HG03159 (cell line): ENCODE data around the gene EYA4.

Experiments used
- ATAC-seq: cut with Tn5 transposase; IDR thresholded peaks from one replicate; pipeline ENCODE4 v1.9.1; 2021; ENCODE audit warnings: mild to moderate bottlenecking, moderate library complexity; ENCODE audit not compliant: unreplicated experiment

Gene EYA4

DNA sequence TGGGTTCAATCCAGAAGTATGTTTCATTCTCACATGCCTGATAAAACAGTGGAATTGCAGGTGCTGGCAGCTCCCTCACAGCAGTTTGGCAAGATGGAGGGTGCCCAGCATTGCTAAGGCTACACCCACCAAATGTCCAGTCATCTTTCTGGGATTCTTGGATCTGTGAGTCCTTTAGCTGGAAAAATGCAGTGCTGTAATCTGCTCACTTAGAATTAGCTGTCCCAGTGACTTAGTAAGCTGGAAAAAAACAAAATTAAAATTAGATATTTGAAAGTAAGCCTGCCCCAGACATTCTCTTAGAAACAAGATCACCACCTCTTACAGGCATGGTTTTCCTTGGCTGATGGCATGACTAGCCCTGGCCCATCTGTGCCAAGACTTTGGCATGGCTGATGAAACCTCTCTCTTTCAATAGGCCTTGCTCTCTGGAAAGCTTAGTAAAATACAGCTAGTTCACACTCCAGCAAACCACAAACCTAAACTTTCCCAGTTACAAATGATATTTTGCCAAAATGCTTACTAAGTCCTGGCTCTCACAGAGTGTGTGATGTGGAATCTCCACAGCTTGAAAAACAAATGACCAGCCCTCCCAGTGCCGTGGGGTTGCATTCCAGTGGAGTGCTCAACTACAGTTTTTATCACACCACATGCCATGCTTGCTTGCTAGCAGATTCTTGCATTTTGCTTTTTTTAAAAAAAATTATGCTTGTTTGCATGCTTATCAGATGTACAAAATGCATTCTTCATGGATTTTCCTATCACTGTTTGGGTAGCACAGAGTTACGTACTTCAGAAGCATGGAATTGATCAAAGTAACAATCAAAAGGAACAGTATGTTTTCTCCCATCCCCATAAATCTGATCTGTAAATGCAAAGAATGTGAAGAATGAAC lies 261.5 kb downstream of the EYA4 start:
- no peak for ATAC-seq

DNA sequence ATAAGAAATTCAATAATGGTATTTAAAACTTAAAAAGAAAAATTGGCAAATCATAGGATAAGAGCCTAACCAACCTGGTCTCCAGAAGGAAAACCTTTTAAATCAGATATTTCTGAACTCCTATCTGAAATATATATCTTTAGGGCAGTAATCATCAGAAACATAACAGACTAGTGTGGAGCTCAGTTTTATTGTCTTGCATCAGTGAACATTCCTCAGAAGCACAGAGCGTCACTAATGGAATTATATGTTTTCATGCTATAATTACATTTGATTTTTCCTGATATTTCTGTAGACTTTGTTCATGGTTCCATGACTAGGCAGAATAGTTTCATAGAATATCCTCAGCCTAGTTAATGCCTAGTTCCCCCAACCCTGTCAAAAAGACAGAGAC lies 262.2 kb downstream of the EYA4 start:
- ATAC-seq: no peak

DNA sequence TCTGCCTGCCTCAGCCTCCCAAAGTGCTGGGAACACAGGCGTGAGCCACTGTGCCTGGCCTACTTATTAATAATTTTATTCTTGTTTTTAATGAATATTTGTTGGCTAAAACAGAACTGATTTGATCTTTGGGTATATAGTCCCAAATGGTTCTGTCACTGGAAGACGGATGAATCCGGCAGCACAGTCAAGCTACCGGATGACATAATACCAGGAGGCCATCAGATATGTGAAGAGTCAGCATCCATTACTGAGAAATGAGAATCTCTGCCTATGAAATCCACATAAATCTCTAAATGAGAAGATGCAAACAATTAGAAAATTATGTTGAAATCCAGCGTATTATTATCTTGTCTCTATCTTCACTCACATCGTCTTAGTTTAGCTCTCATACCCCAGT lies 263.0 kb downstream of the EYA4 start:
- no peak for ATAC-seq

DNA sequence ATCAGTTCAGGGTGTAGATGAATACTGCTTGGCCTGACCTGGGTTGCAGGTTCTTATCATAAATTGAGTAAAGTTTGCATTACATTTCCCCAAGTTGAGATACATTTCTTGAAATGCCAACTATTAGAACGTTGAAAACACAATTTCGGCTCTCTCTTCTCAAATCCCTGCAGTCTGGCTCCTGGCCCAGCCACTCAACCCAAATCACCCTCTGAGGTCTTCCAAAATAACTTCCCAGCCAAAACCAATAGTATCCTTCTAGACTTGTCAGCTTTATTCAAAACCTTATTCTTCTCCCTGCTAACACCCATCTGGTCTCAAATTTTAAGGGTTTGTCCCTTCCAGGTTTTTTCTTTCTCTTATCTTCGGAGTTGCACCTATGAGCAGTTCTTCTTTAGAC lies 263.6 kb downstream of the EYA4 start:
- ATAC-seq: no peak

DNA sequence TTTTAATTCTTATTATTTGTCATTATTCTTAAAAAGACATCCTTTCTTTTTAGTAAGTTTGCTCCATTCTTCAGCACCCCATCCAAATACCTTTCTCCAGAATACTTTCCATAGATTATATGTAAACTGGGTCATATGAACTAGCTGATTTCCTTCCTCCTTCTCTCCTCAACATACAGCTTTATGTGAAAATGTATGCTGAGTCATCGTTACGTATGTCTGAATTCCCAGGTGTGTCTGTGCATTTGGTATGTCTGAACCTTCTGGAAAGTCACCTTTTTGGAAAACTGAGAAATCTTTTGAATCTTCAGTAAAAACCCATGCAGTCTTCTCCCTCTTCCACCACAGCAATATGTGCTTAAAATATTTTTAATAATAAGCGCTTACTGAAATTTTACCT lies 264.5 kb downstream of the EYA4 start:
- no peak for ATAC-seq

DNA sequence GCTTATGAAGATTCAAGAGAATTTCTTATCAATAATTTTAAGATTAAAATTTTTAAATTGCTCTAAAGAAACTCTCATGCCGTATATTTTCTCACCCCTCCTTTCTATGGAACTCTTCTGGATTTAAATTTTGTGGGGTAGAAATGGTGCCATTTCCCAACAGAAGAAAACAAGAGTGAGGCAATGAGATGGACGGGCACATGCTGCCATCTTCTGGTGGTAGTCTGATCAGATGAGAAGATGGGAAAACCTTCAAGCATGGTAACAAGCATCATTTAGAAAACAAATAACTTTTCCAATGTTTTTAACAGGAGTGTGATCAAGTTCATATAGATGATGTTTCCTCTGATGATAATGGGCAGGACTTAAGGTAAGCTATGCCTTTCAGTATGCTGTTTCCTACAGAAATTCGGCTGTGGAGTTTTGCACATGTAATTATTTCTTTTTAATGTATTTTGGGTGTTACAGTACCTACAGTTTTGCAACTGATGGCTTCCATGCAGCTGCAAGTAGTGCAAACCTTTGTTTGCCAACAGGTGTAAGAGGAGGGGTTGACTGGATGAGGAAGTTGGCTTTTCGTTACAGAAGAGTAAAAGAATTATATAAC lies 271.4 kb downstream of the EYA4 start:
- ATAC-seq: no peak

DNA sequence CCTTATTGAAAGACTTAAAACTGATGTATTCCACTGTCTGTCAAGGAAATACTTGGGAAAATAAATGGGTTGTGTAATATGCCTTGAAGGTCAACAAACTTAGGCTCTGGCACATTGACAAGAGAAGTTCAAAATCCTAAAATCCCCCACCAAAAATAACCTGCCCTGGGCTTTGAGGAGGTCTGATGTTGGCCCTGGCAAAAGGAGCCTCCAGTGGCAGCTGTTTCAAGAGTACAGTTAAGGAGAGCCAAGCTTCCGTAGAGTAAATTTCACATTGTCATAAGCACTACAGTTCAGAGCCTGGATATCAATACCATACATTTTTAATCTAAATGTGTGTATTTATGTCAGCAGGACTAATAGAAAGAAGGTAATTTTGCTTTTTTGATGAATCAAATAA lies 282.7 kb downstream of the EYA4 start:
- ATAC-seq: no peak

DNA sequence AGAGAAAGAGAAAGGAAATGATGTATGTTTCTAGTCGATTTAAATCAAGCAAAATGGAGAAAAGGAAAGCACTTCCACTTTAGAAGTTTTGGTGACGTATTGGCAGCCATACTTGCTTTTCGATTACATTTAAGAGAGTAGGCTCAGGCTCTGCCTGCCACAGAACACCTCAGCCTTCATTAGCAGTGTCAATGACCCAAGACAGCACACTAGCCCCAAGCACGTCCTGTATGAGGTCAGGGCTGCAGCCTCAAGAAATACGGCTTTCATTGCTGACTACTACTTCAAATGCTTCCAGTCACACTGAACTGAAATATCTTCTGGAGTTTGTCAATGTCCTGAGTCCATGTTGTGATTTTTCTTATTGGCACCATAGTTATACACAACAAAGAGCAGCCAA lies 285.3 kb downstream of the EYA4 start:
- no peak for ATAC-seq

DNA sequence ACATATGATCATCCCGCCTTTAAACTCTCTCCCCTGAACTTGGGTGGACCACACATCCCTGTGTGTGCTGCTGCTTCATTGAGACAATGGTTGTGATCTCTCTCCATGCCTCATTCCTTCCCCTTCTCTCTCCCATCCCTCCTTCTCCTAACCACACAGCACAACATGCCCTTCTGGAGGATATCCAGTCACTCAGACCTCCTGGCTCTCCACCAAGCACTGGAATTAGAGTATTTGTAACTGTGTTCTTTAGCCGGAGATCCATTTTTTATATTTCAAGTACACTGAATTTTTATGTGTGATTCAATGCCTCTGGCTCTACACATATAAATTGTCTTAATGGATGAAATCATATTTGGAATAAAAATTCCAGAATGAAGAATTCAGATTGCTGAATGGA lies 287.4 kb downstream of the EYA4 start:
- ATAC-seq: no peak

DNA sequence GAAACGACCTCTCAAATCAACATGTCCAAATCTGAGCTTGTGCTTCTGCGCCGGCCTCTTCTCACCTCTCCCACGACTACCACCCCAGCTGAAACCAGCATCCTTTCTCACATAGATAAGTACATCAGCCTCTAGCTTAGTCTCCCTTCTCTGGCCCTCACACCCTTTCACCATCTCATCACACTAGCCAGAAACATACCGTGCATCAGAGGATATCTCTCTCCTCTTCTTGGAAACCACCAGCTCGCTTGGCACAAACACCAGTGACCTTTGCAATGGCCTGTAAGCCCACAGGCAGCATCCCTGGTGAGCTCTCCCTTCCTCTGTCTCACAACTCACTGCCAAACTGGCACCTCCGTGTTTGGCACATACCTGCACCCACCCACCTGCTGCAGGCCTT lies 291.8 kb downstream of the EYA4 start:
- ATAC-seq: no peak

DNA sequence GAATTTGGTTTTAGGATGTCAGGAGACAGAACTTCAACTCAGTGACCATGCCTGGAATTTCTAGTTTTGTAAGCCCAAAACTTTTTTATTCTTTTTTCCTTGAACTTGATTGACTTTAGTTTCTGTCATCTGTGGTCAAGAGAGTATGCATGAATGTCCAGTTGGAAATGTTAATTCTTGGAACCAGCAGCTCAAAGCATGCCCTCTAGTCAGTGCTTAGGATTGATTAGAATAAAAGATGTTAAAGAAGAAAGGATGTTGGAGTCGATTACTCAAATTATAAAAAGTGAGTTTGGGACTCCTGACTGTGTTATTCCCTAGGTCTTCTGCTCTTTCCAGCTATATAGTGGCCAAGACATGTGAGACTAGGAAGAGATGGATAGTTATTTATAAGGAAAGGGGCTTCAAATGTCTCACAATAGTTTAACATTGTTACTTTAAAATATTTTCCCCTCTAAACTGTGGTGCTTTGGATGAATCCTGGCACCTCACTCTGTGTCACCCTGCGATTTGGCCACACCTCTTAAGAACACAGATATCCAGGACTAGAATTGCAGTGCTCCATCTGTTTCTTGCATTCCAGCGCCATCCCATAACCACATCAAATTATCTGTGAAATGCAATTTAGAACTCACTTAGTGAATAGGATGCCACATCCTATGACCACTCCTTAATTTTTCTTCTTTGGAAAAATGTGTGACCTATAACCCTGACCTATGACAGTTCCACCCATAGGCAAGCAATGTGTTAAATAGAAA lies 298.5 kb downstream of the EYA4 start:
- no peak for ATAC-seq

DNA sequence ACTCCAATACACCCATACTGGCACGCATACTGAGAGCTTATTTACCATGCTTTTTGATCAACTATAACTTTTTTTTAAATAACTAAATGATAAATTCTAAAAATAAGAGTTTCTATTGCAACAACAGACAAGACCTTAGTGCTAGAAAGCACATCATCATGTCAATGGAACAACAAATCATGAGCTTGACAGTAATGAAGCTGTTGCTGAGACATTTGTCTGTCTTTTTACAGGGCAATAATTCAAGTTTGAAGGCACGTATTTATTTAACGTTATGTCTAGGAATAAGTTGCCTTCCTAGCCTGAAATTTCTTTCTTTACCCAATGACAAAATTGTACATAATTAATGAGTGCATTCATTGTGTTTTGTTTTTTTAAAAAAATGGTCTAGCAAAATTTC lies 299.2 kb downstream of the EYA4 start:
- no peak for ATAC-seq

DNA sequence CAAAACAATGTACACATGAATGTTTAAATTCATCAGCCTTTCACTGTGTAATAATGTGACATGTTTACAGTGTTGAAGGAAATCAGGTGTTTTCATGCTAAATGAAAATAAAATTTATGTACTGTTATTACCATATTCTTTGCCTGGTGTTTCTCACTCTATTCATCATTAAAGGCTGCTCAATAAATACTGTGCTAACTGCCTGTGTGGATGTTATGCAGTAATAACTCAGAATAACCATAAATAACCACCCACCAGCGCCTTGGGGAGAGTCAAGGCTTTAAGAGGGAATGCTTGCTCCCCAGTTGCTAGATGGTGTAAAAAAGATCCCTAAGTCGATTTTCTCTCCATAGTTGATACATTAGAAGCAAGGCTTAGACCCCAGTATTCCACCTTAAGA lies 299.9 kb downstream of the EYA4 start:
- ATAC-seq: no peak

DNA sequence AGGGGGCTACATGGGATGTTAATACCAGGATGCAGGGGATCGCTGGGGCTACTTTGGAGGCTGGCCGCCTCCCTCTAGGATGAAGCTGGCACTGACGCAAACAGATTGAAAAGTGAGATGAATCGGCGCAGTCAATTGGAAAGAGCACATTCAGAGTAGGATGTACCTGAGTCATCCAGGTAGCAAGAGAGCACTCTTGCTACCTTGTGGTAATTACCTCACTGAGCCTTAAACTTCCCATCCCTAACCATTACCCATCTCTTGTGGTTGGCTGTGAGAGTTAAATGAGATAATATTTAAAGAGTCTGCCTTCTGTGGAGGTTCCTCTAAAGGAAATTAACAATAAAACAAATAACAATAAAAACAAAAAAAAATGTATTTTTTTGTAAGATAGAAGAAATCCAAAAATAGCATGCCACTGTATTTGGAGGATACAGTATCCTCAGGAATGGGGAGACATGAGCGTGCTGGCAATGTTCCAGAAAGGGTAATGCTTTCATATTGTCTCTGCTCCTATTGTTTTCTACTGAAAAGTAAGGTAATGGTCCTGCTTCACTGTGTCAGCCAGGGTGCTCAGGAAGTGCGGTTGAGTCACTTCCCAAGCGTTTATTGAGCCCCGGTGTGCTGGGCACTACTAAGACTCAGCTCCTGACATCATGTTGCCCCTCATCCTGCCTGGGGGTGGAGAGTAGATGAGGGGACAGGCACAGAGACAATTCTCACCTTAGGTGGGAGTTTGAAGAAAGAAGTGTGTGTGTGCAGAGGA lies 301.1 kb downstream of the EYA4 start:
- ATAC-seq: no peak

DNA sequence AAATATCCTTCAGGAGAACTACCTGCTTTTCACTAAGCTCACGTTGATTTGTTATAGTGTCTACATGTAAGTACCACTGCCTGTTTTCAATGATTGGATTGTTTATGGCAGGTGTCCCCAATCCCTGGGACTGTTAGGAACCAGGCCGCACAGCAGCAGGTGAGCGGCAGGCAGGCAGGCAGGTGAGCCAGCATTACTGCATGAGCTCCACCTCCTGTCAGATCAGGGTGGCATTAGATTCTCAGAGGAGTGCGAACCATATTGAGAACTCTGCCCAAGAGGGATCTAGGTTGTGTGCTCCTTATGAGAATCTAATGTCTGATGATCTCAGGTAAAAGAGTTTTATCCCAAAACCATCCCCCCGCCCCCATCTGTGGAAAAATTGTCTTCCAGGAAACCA lies 303.3 kb downstream of the EYA4 start:
- ATAC-seq: no peak

DNA sequence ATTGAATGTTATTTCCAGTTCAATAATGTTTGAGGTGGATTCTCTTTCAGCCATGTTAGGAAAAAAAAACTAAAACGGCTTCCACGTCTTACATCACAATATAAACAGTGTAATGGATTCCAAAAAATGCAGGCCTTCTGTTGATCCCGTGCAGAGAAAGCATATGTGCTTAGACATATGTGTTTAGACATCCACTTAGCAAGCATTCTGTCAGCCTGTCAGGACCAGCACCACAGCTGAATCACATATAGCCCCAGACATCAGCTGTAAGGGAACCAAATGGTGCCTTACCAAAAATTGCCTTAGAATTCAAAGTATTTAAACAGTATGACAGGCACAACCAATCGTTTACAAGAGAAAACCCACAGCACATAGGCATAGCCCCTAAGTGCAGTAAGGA lies 304.9 kb downstream of the EYA4 start:
- ATAC-seq: no peak

DNA sequence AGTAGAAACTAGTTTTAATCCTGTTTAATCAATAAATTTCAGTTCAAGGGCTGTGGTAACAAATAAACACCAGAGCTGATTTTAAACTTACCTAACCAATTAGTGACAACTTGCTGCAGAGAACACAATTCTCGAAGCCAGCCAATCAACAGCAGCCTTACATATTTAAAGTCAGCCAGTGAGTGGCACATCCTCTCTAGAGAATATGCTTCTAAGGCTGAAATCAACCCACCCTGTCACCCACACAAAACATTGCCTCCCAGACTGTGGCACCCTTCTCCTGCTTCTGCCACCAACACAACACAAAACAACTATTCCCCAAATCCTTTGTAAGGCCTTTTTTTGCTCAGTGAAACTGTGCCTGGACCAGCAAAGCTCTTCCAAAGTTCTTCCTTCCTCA lies 306.0 kb downstream of the EYA4 start:
- no peak for ATAC-seq

DNA sequence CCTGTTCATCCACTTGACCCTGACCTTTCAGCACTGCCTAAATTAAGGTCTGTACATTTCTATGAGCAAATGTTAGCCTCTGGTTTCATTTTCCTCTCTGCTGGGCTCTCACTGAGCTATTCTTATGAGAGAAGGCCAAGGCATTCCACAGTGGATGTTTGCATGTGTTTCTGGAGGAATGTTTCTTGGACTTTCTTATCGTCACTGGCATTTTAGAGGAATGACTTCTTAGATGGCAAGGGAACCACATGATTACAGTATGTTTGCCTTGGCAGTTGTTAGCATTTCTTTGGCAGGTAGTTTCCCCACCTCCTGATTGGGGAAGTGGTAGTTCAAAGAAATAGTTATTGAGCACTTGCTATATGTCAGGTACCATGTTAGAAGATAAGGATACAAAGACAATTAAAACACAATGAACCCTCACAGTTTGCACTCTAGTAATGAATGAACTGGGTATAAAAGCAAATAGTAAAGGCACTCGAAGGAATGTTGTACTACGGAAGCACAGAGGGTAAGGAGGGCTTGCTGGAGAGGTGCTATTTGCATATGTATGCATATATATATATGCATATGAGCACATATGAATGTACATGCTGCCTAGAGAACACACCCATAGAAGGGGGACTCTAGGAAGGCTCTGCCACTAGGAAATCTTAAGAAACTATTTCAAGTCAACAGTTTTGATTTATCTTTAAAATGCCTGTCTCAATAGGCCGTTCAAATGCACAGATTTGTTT lies 307.4 kb downstream of the EYA4 start:
- ATAC-seq: no peak

DNA sequence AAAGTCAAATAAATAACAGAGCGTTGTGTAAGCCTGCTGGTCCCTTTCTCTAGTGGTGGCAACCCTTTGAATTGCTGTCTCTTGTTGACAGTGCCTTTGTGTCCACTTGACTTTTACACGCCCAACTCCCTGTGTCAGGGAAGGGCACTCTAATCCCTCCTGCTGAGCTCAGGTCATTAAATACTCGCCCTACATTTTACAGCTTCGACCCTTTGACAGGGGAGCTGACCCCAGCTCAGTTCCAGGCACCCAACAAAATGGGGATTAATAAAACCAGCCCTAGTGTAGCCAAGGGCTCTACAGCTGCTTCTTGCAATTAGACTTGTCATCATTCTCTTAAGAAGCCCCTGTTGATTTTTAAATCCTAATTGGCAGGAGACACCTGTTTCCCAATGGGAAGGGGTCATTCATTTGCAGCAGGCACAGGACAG lies 308.2 kb downstream of the EYA4 start:
- no peak for ATAC-seq

DNA sequence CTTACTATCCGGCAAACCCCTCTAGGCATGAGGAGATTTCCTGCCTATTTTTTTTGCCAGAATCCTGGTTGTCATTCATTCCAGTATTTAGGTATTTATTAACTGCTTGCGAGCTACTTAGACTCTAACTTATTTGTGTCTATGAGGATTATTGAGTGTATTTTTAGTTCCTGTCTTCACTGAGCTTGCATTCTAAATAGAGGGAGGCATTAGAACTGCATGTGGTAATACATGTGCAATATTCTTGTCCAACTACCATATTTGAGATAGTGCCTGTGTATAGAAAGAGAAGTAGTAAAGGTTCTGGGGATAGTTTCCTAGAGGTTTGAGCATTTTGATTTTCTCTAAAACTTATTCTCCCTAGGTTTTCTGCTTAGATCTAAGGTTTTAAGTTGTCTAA lies 308.9 kb downstream of the EYA4 start:
- no peak for ATAC-seq

DNA sequence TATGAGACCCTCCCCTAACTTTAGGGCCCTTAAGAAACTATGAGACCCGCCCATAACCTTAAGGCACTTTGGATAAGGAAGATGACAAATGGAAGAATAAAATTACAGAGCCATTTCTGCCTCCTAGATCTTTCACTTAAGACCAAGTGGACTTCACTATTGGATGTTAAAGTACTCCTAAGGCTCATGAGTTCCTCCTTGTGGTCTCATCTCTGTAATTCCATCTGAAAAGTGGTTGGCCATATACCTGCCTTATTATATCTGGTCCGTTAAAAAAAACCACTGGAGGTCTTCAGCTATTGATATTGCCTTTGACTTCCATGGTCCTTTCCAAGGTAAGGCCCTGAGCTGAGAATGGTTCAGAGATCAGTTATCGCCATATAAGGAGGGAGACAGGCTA lies 310.3 kb downstream of the EYA4 start:
- no peak for ATAC-seq
